ENCODE data around the gene VIPAS39.

DNA sequence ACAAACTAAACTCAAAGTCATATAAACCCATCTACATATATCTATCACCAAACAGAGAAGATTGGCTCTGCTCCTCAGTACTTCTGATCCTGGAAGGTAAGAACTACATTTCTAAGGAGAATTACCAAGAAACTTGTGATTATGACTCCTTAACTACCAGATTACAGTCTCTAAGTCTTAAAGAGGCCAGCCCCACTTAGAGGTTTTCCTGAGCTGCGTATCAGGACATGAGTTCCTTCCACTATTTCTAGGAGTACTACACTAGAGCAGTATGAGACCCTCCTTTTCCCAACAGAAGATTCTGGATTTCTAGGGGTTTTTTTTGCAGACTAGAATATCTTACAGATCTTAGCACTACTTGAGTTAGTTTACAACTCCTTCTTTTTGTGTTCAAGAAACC is 34.0 kb downstream of the VIPAS39 start, which contains the start of gene NOXRED1:
- TF ChIP-seq, protein P1, sequence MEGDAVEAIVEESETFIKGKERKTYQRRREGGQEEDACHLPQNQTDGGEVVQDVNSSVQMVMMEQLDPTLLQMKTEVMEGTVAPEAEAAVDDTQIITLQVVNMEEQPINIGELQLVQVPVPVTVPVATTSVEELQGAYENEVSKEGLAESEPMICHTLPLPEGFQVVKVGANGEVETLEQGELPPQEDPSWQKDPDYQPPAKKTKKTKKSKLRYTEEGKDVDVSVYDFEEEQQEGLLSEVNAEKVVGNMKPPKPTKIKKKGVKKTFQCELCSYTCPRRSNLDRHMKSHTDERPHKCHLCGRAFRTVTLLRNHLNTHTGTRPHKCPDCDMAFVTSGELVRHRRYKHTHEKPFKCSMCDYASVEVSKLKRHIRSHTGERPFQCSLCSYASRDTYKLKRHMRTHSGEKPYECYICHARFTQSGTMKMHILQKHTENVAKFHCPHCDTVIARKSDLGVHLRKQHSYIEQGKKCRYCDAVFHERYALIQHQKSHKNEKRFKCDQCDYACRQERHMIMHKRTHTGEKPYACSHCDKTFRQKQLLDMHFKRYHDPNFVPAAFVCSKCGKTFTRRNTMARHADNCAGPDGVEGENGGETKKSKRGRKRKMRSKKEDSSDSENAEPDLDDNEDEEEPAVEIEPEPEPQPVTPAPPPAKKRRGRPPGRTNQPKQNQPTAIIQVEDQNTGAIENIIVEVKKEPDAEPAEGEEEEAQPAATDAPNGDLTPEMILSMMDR (IDR thresholded peaks at IDR 0.05), result no peak
- no peak for TF ChIP-seq POLR2A (IDR thresholded peaks at IDR 0.05)
- no peak for TF ChIP-seq EP300 (IDR thresholded peaks at IDR 0.05)
- no peak for TF ChIP-seq POLR2AphosphoS5 (IDR thresholded peaks at IDR 0.05)
